HCT116 (cell line): ENCODE measurements around the gene IRS1. TPM values are rescaled to one million over a fixed set of nuclear protein-coding genes. Genes with fewer than 3 reads are reported as not detected.
"Not testable (repeated sequence)": the region's sequence is repeated elsewhere in the genome, so short reads cannot be mapped to it uniquely, and the experiment has no call there.

Experiments used
- ATAC-seq: fragments of 200-7000 bp; cut with Tn5 transposase; 2 replicates; pipeline ENCODE4 v1.9.1; 2020; ENCODE audit warnings: mild to moderate bottlenecking, moderate library complexity
- BruUV-seq: library from RNA; stranded (reverse); fragments of 400-500 nt; replicated peaks from 2 replicates; lab custom pipeline; 2021; lab: Mats Ljungman, UMichigan
- CTCF ChIA-PET: fragments of 300-600 bp; sonication (Branson Sonifier 250); formaldehyde crosslinking; loops from one replicate; lab custom pipeline; 2021; ENCODE audit warnings: antibody characterized with exemption; lab: Charles Lee
- POLR2A ChIA-PET: fragments of 300-600, 350-600 bp; sonication (Branson Sonifier 250); formaldehyde crosslinking; loops from one replicate; lab custom pipeline; 2021; ENCODE audit warnings: antibody characterized with exemption; lab: Charles Lee
- RAD21 ChIA-PET, 2 experiments: fragments of 300-600 bp; sonication (Branson Sonifier 250); formaldehyde crosslinking; loops; one replicate each; lab custom pipeline; 2023; ENCODE audit warnings: low total read pairs in 2 of 2; ENCODE audit not compliant: uncharacterized antibody in 2 of 2, unreplicated experiment in 2 of 2, low non-redundant PET in 1 of 2; lab: Charles Lee
- DNase-seq: peaks from one replicate; pipeline ENCODE4 v3.0.0-alpha.2; 2010; ENCODE audit warnings: low read depth, low spot score
- H2AFZ ChIP-seq: fragments of 200-600 bp; shearing (Covaris generic), sonication (generic); 2 replicates; pipeline ENCODE4 v1.6.1; 2017; ENCODE audit warnings: low read depth, mixed run types, mixed read lengths, antibody characterized with exemption, low read length; ENCODE audit not compliant: poor library complexity, severe bottlenecking
- H3K27ac ChIP-seq: 2 replicates; pipeline ENCODE4 v1.5.1; 2012; ENCODE audit warnings: low read depth, low read length
- H3K27me3 ChIP-seq: fragments of 200-600 bp; sonication (generic); 2 replicates; pipeline ENCODE4 v1.6.1; 2016; ENCODE audit warnings: mixed run types, low read length, mixed read lengths; ENCODE audit not compliant: insufficient read depth
- H3K36me3 ChIP-seq, 2 experiments: fragments of 200-500 bp in 1 of 2; fragments of 200-600 bp in 1 of 2; sonication (Bioruptor generic) in 1 of 2; sonication (generic) in 1 of 2; 2 replicates each; pipeline versions ENCODE4 v1.5.1 to v1.6.1; 2014 to 2016; ENCODE audit warnings: low read length in 2 of 2, inconsistent platforms in 1 of 2, mixed read lengths in 1 of 2, mixed run types in 1 of 2; ENCODE audit not compliant: insufficient read depth in 2 of 2, control insufficient read depth in 1 of 2
- H3K4me1 ChIP-seq, 2 experiments: fragments of 200-600 bp in 1 of 2; sonication (generic) in 1 of 2; 2 replicates each; pipeline versions ENCODE4 v1.5.1 to v1.6.1; 2012 to 2017; ENCODE audit warnings: low read length in 2 of 2, inconsistent platforms in 1 of 2, mild to moderate bottlenecking in 1 of 2, mixed read lengths in 1 of 2, mixed run types in 1 of 2, moderate library complexity in 1 of 2; ENCODE audit not compliant: insufficient read depth in 2 of 2, control insufficient read depth in 1 of 2
- H3K4me2 ChIP-seq: fragments of 200-600 bp; sonication (generic); 2 replicates; pipeline ENCODE4 v1.6.1; 2017; ENCODE audit warnings: mixed run types, low read length, mixed read lengths
- H3K4me3 ChIP-seq, 2 experiments: fragments of 200-600 bp in 1 of 2; sonication (generic) in 1 of 2; replicated peaks in 1 of 2; 2 replicates each; pipeline ENCODE4 v1.5.1; 2011 to 2016; ENCODE audit warnings: low read length in 2 of 2, control low read depth in 1 of 2, low read depth in 1 of 2, mild to moderate bottlenecking in 1 of 2, mixed read lengths in 1 of 2, mixed run types in 1 of 2
- H3K79me2 ChIP-seq: fragments of 200-600 bp; sonication (generic); 2 replicates; pipeline ENCODE4 v1.6.1; 2017; ENCODE audit warnings: mild to moderate bottlenecking, mixed run types, low read length, moderate library complexity, mixed read lengths; ENCODE audit not compliant: insufficient read depth
- H3K9ac ChIP-seq: fragments of 200-600 bp; sonication (generic); 2 replicates; pipeline ENCODE4 v1.6.1; 2016; ENCODE audit warnings: low read length, mixed read lengths
- H3K9me2 ChIP-seq: fragments of 200-600 bp; sonication (generic), shearing (Covaris generic); 2 replicates; pipeline ENCODE4 v1.6.1; 2017; ENCODE audit warnings: mixed run types, mild to moderate bottlenecking, moderate library complexity; ENCODE audit not compliant: insufficient read depth
- H3K9me3 ChIP-seq, 2 experiments: fragments of 200-500 bp in 1 of 2; fragments of 200-600 bp in 1 of 2; sonication (Bioruptor generic) in 1 of 2; sonication (generic) in 1 of 2; 2 replicates each; pipeline ENCODE4 v1.6.1; 2014 to 2017; ENCODE audit warnings: low read length in 2 of 2, mixed read lengths in 2 of 2, inconsistent platforms in 1 of 2, low read depth in 1 of 2, mild to moderate bottlenecking in 1 of 2, mixed run types in 1 of 2, moderate library complexity in 1 of 2; ENCODE audit not compliant: control insufficient read depth in 1 of 2, insufficient read depth in 1 of 2
- H4K20me1 ChIP-seq: fragments of 200-600 bp; sonication (generic), shearing (Covaris generic); 2 replicates; pipeline ENCODE4 v1.6.1; 2017; ENCODE audit warnings: mixed run types, mild to moderate bottlenecking, moderate library complexity; ENCODE audit not compliant: insufficient read depth
- CTCF ChIP-seq, 3 experiments: fragments of 200-600 bp in 1 of 3; sonication (generic) in 1 of 3; IDR thresholded peaks in 2 of 3; conservative IDR thresholded peaks in 1 of 3; 2 replicates each; pipeline ENCODE4 v1.5.1; 2012 to 2017; ENCODE audit warnings: low read depth in 2 of 3, low read length in 2 of 3, antibody characterized with exemption in 1 of 3, borderline replicate concordance in 1 of 3, control low read depth in 1 of 3, mild to moderate bottlenecking in 1 of 3, mixed read lengths in 1 of 3, mixed run types in 1 of 3, moderate library complexity in 1 of 3; ENCODE audit not compliant: insufficient read depth in 1 of 3
- FOSL1 ChIP-seq: IDR thresholded peaks from 2 replicates; pipeline ENCODE4 v1.6.1; 2012; ENCODE audit warnings: low read depth
- SP1 ChIP-seq: IDR thresholded peaks from 2 replicates; pipeline ENCODE4 v1.6.1; 2012; ENCODE audit warnings: low read depth
- intact Hi-C: fragments of 100-400 bp; cut with micrococcal nuclease; formaldehyde crosslinking; loops from 2 replicates; pipeline ENCODE4 v1.10.0; 2022
- total RNA-seq: library from RNA; stranded (reverse); gene quantifications from one replicate; pipeline ENCODE4 v1.2.1, GENCODE V29; 2021; ENCODE audit not compliant: unreplicated experiment

IRS1 gene
- total RNA-seq, 1 experiment from 2014 or later = 88.8 TPM

- no peak for TF ChIP-seq CTCF (IDR thresholded peaks at IDR 0.05 in 2 of 3, conservative IDR thresholded peaks at IDR 0.05 in 1 of 3; ENCODE audit: borderline replicate concordance in 1 of 3, insufficient read depth in 1 of 3, low read depth in 2 of 3, low read length in 2 of 3)
- no peak for TF ChIP-seq FOSL1
Measured at GRCh38 chr2:226835796-226836547, 36.4 kb upstream of the IRS1 start, which contains the start of gene RHBDD1 (continued).

- ChIA-PET POLR2A (no interaction called here), CTCF (no interaction called here), RAD21 (no interaction called here)
- Histone ChIP-seq H3K4me1 (peaks cover 17 to 32% of the 10 kb centered on the region in 2 experiments; a peak in 3 of 4 replicates), H3K36me3 (peaks cover 0 to 6% of the 10 kb centered on the region in 2 experiments; a peak in 1 of 4 replicates), H4K20me1 (no peaks in the 10 kb centered on the region), H3K79me2 (peaks cover 33% of the 10 kb centered on the region), H3K27me3 (no peaks in the 10 kb centered on the region), H2AFZ (no peak overlapping the region), H3K27ac (peak overlapping the region; percentile 87), H3K4me3 (peak overlapping the region; percentile 16 to 80), H3K9me2 (no peaks in the 10 kb centered on the region), H3K9me3 (no peaks in the 10 kb centered on the region; a peak in 1 of 4 replicates), H3K9ac (peak overlapping the region; percentile 88), H3K4me2 (peak overlapping the region; percentile 82)
- TSS peak; percentile 55 for BruUV-seq
- TF ChIP-seq SP1 = no peak
- ATAC-seq (peak; percentile 8), DNase-seq (no peak)
- intact Hi-C loops = no loop called here
Measured at GRCh38 chr2:226835420-226835795, 35.8 kb upstream of the IRS1 start.

- ATAC-seq, H3K27ac ChIP-seq, H3K4me2 ChIP-seq, H3K36me3 ChIP-seq, DNase-seq, H4K20me1 ChIP-seq, H3K9me3 ChIP-seq, H3K27me3 ChIP-seq, BruUV-seq, H3K9me2 ChIP-seq, H3K4me3 ChIP-seq, intact Hi-C loops, CTCF ChIA-PET, H3K9ac ChIP-seq, H2AFZ ChIP-seq, POLR2A ChIA-PET, RAD21 ChIA-PET: not testable (repeated sequence)
- H3K79me2 ChIP-seq = peaks cover 28% of the 10 kb centered on the region
- H3K4me1 ChIP-seq = peaks cover 17 to 32% of the 10 kb centered on the region in 2 experiments; a peak in 3 of 4 replicates
Measured at GRCh38 chr2:226834880-226835279, 35.3 kb upstream of the IRS1 start.
